ENCODE data around the gene SLC7A10. TPM values are rescaled to one million over a fixed set of nuclear protein-coding genes. Genes with fewer than 3 reads are reported as not detected.

Gene SLC7A10
- total RNA-seq, 1 donor from 2014 or later, result 1.1 TPM

DNA sequence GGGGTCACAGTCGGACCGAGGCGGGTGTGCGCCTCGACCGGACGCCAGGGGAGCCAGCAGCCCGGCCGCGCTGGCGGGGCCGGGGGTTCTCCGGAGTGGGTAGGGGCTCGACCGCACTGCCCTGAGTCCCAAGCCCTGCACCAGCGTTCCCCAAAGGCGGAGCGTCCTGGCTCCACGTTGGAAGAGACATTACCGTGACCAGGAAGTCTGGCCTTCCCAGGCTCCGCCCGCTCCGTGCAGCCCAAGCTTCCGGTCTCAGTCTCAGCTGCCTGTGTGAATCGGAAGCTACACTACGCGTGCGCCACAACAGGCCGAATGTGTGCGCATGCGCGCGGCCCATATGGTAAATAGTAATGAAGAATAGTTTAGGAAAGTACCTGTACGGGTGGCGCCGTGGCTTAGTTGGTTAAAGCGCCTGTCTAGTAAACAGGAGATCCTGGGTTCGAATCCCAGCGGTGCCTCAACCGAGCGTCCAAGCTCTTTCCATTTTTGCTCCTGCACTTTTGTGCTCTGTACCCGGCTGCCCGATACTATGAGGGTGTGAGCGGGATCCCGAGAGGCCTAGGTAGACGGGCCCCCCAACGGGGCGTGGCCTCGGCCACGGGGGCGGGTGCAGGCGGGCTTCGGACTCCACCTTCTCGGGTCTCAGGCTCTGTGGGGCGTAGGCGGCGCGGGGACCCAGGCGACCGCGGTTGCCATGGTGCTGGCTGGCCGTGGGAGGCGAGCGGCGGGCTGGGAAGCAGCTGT lies 48.8 kb downstream of the SLC7A10 start:
- peak overlapping the region; percentile 97 for H3K27ac ChIP-seq
- H3K4me1 ChIP-seq, result peaks cover 13% of the 10 kb centered on the region
- no peaks in the 10 kb centered on the region for H3K27me3 ChIP-seq
- DNase-seq (peak; percentile 98), ATAC-seq (peak; percentile 95)
- TF ChIP-seq, protein P1, sequence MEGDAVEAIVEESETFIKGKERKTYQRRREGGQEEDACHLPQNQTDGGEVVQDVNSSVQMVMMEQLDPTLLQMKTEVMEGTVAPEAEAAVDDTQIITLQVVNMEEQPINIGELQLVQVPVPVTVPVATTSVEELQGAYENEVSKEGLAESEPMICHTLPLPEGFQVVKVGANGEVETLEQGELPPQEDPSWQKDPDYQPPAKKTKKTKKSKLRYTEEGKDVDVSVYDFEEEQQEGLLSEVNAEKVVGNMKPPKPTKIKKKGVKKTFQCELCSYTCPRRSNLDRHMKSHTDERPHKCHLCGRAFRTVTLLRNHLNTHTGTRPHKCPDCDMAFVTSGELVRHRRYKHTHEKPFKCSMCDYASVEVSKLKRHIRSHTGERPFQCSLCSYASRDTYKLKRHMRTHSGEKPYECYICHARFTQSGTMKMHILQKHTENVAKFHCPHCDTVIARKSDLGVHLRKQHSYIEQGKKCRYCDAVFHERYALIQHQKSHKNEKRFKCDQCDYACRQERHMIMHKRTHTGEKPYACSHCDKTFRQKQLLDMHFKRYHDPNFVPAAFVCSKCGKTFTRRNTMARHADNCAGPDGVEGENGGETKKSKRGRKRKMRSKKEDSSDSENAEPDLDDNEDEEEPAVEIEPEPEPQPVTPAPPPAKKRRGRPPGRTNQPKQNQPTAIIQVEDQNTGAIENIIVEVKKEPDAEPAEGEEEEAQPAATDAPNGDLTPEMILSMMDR (IDR thresholded peaks at IDR 0.05), result peak; percentile 25
- intact Hi-C loops (cut with DNase I), result no loop called here
- peak overlapping the region; percentile 90 for H3K4me3 ChIP-seq
- no peaks in the 10 kb centered on the region for H3K36me3 ChIP-seq
- no peaks in the 10 kb centered on the region for H3K9me3 ChIP-seq

DNA sequence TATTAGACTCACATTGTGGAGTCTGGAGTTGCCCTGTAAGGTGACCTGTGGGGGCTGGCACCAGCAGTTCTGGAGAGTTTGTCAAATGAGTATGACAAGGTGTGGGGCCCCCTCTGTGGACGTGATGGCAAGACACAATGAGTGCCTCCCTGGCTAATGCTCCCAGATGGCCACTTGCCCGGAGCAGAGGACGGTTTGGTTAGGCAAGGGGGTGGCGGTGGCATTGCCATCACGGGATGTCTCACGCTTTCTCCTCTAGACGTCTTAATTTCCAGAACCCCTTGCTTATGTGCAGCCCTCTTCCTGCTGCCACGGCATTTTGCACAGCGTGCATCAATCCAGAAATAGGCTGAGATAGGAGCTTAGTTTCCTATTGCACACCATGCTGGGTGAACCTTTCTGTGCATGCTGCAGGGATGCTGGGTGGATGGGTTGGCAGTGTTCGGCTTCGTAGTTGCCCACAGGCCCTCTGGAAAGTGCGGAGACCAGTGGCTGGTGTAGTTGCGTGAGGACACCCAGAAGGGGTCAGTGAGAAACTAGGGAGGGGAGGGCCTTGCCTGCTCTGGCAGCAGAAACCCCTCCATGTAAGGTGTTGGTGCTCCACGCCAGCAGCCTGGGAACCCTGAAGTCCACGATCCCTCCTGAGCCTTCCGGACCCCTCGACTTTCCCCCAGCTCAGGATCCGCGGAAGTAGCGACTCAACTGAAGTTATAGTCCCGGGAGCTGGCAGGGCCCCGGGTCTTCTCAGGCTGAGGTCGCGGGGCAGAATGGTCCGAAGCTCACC lies 49.6 kb downstream of the SLC7A10 start:
- Histone ChIP-seq H3K9me3 (no peaks in the 10 kb centered on the region), H3K27ac (peak overlapping the region; percentile 97), H3K4me3 (peak overlapping the region; percentile 90), H3K36me3 (no peaks in the 10 kb centered on the region), H3K27me3 (no peaks in the 10 kb centered on the region), H3K4me1 (peaks cover 13% of the 10 kb centered on the region)
- ATAC-seq (no peak), DNase-seq (no peak)
- intact Hi-C loops (cut with DNase I), result no loop called here
- TF ChIP-seq, protein P1 (IDR thresholded peaks at IDR 0.05), result no peak

DNA sequence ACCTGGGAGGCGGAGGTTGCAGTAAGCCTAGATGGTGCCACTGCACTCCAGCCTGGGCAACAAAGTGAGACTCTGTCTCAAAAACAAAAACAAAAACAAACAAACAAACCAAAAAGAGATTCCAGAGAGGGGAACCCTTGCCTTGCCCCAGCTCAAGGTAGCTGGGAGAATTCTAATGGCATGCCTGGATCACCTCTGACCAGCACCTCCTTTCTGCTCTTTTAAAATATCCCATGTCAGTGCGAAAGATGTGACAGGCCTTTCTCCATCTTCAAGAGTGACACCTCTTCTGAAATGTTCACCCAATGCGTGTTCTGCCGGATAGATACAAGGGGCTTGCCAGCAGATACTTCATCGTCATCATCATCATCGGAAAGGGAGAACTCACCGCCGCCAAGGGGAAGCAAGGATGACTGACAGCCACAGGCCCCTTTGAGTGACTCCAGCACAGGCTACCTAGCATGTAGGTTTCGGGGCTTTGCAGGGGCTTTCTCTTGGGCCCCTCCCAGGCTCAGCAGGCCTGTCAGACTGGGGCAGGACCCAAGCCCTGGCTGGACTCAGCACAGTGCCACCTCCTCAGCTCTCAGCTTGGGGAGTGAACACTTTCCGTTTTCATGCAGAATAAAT lies 50.4 kb downstream of the SLC7A10 start:
- TF ChIP-seq, protein P1 (IDR thresholded peaks at IDR 0.05), result no peak
- H3K4me1 ChIP-seq, result peaks cover 13% of the 10 kb centered on the region
- no peak for DNase-seq
- H3K4me3 ChIP-seq, result no peak overlapping the region
- H3K27me3 ChIP-seq, result no peaks in the 10 kb centered on the region
- no peaks in the 10 kb centered on the region for H3K9me3 ChIP-seq
- no peaks in the 10 kb centered on the region for H3K36me3 ChIP-seq
- ATAC-seq, result no peak
- intact Hi-C loops (cut with DNase I), result no loop called here
- peak overlapping the region; percentile 97 for H3K27ac ChIP-seq

DNA sequence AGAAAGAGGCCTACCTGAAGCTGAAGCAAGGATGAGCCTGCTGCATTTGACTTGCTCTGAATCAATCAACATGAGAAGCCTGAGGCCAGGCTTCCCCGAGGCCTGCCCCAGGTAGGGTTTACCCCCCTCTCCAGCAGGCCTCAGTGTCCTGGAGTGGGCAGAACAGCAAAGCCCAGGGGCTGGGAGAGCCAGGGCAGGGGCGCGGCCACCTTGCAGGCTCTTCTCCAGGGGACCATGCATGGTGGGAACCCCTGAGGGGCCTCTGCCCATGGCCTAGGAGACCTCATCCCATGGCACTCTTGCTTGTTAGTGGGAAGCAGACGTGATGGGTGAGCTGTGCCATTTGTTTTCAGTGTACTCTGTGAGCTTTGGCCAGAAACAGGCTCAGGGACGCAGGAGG lies 51.5 kb downstream of the SLC7A10 start:
- no peaks in the 10 kb centered on the region for H3K9me3 ChIP-seq
- TF ChIP-seq, protein P1 (IDR thresholded peaks at IDR 0.05), result no peak
- H3K4me1 ChIP-seq, result peaks cover 13% of the 10 kb centered on the region
- no peaks in the 10 kb centered on the region for H3K36me3 ChIP-seq
- H3K27me3 ChIP-seq, result no peaks in the 10 kb centered on the region
- H3K4me3 ChIP-seq, result no peak overlapping the region
- no peak overlapping the region for H3K27ac ChIP-seq
- intact Hi-C loops (cut with DNase I), result no loop called here
- DNase-seq (no peak), ATAC-seq (no peak)

DNA sequence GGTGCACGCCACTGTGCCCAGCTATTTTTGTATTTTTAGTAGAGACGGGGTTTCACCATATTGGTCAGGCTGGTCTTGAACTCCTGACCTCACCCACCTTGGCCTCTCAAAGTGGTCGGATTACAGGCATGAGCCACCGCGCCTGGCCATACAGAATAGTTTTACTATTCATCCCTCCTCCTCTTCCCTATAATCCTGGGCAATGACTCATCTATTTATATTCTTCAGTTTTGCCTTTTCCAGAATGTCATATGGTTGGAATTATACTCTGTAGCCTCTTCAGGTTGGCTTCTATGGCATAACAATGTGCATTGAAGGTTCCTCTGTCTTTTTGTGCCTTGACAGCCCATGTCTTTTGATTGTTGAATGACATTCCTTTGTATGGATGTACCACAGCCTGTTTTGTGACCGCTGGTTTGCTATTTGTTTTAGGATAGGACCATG lies 53.7 kb downstream of the SLC7A10 start:
- Histone ChIP-seq H3K27me3 (no peaks in the 10 kb centered on the region), H3K4me3 (no peak overlapping the region), H3K27ac (no peak overlapping the region), H3K9me3 (no peaks in the 10 kb centered on the region), H3K36me3 (no peaks in the 10 kb centered on the region), H3K4me1 (peaks cover 7% of the 10 kb centered on the region)
- intact Hi-C loops (cut with DNase I), result no loop called here
- TF ChIP-seq, protein P1 (IDR thresholded peaks at IDR 0.05), result no peak
- ATAC-seq, result no peak
- DNase-seq, result no peak
